GM23248 (cell line): ENCODE results near the gene HCST. TPM values are rescaled to one million over a fixed set of nuclear protein-coding genes. Genes with fewer than 3 reads are reported as not detected.
"Not testable (repeated sequence)": the region's sequence is repeated elsewhere in the genome, so short reads cannot be mapped to it uniquely, and the experiment has no call there.

ENCODE experiments used
- DNase-seq: peaks from one replicate; pipeline ENCODE4 v3.0.0-alpha.2; 2015
- H2AFZ ChIP-seq: fragments of 200-600 bp; sonication (generic); 2 replicates; pipeline ENCODE4 v1.6.1; 2016; ENCODE audit warnings: antibody characterized with exemption
- H3F3A ChIP-seq: fragments of 200-600 bp; sonication (generic); 2 replicates; pipeline ENCODE4 v1.6.1; 2016; ENCODE audit warnings: mild to moderate bottlenecking, antibody characterized with exemption, mixed run types; ENCODE audit not compliant: insufficient read depth
- H3K27ac ChIP-seq: fragments of 200-600 bp; sonication (generic); 2 replicates; pipeline ENCODE4 v1.5.1; 2016; ENCODE audit warnings: mild to moderate bottlenecking
- H3K27me3 ChIP-seq: fragments of 200-600 bp; sonication (generic); replicated peaks from 2 replicates; pipeline ENCODE4 v1.6.1; 2016; ENCODE audit warnings: mild to moderate bottlenecking; ENCODE audit not compliant: insufficient read depth
- H3K36me3 ChIP-seq: fragments of 200-600 bp; sonication (generic); 2 replicates; pipeline ENCODE4 v1.6.1; 2016; ENCODE audit warnings: low read depth, mild to moderate bottlenecking
- H3K4me1 ChIP-seq: fragments of 200-600 bp; sonication (generic); 2 replicates; pipeline ENCODE4 v1.6.1; 2016; ENCODE audit warnings: mild to moderate bottlenecking; ENCODE audit not compliant: insufficient read depth
- H3K4me2 ChIP-seq: fragments of 200-600 bp; sonication (generic); one replicate; pipeline ENCODE4 v1.6.1; 2016; ENCODE audit warnings: mild to moderate bottlenecking; ENCODE audit not compliant: unreplicated experiment
- H3K4me3 ChIP-seq: fragments of 200-600 bp; sonication (generic); 2 replicates; pipeline ENCODE4 v1.5.1; 2016; ENCODE audit warnings: mild to moderate bottlenecking
- H3K79me2 ChIP-seq: fragments of 200-600 bp; sonication (generic); 2 replicates; pipeline ENCODE4 v1.6.1; 2016; ENCODE audit warnings: mild to moderate bottlenecking; ENCODE audit not compliant: insufficient read depth
- H3K9ac ChIP-seq: fragments of 200-600 bp; sonication (generic); 2 replicates; pipeline ENCODE4 v1.6.1; 2016; ENCODE audit warnings: mild to moderate bottlenecking
- H3K9me2 ChIP-seq: fragments of 200-600 bp; sonication (generic); 2 replicates; pipeline ENCODE4 v1.6.1; 2016; ENCODE audit warnings: mixed run types, mild to moderate bottlenecking, moderate library complexity; ENCODE audit not compliant: insufficient read depth
- H3K9me3 ChIP-seq: fragments of 200-600 bp; sonication (generic); one replicate; pipeline ENCODE4 v1.6.1; 2017; ENCODE audit warnings: low read depth
- H4K20me1 ChIP-seq: fragments of 200-600 bp; sonication (generic); 2 replicates; pipeline ENCODE4 v1.6.0; 2016; ENCODE audit not compliant: insufficient read depth
- EZH2 ChIP-seq: fragments of 200-600 bp; sonication (generic); IDR thresholded peaks from 2 replicates; pipeline ENCODE4 v1.6.1; 2018; ENCODE audit warnings: antibody characterized with exemption, mild to moderate bottlenecking; ENCODE audit not compliant: insufficient read depth, poor library complexity, severe bottlenecking
- EZH2phosphoT487 ChIP-seq: fragments of 200-600 bp; sonication (generic); IDR thresholded peaks from 2 replicates; pipeline ENCODE4 v1.6.1; 2018; ENCODE audit warnings: antibody characterized with exemption, moderate library complexity, mild to moderate bottlenecking, low read depth; ENCODE audit not compliant: insufficient read depth
- WGBS, 2 experiments: methylation state at CpG; one replicate each; pipeline ENCODE4 v1.1.6; 2015 to 2017; ENCODE audit warnings: low lambda C conversion rate in 2 of 2, low coverage in 1 of 2; ENCODE audit errors: missing lambda C conversion rate in 2 of 2; 5-methylcytosine and 5-hydroxymethylcytosine counted together
- in situ Hi-C: fragments of 300-500 bp; cut with MboI; formaldehyde crosslinking; loops from 2 replicates; pipeline ENCODE4 v1.15.0; 2020
- polyA plus RNA-seq: library from polyadenylated mRNA; unstranded; fragments of >200 nt; fragmentation: Nextera tagmentation; extraction: Ambion mirVana; gene quantifications from 2 replicates; pipeline ENCODE4 v1.2.1, GENCODE V29; 2016
- total RNA-seq: library from RNA; depleted of rRNA; stranded (reverse); fragments of >200 nt; shearing (Covaris generic); gene quantifications from 2 replicates; pipeline ENCODE4 v1.2.3, GENCODE V29; 2014

Gene HCST
- total and polyA plus RNA-seq, 2 experiments from 2014 or later: 11.3 TPM; not detected in 1

DNA sequence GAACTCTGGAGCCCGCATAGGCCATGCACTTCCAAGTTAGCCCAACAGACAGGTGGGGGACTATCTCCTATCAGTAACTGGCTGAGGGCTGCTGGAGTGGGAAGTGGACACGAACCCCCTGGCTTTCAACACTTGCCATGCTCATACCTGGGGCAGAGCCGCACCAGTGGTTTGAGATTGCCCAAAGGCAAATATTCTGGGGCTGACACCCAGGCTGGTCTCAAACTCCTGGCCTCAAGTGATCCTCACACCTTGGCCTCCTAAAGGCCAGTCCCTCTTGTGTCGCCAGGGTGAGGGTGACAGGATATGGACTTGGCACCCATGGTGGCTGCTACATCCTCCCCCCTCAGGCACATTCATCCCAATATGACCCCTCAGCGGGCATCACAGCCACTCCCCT lies 15.1 kb upstream of the HCST start:
- H3K4me2 ChIP-seq: no peak overlapping the region
- H3K36me3 ChIP-seq: peaks cover 18% of the 10 kb centered on the region
- H3K4me1 ChIP-seq: no peaks in the 10 kb centered on the region
- no peaks in the 10 kb centered on the region for H4K20me1 ChIP-seq
- in situ Hi-C loops: no loop called here
- no peaks in the 10 kb centered on the region for H3K79me2 ChIP-seq
- no peak for TF ChIP-seq EZH2phosphoT487
- no peak for TF ChIP-seq EZH2
- no peaks in the 10 kb centered on the region for H3K9me2 ChIP-seq
- H3K9me3 ChIP-seq: no peaks in the 10 kb centered on the region
- H3K4me3 ChIP-seq: no peak overlapping the region
- peaks cover 11% of the 10 kb centered on the region; the same call in 1 of the 2 replicates for H3F3A ChIP-seq
- H2AFZ ChIP-seq: no peak overlapping the region
- no peak overlapping the region for H3K27ac ChIP-seq
- no peak overlapping the region for H3K9ac ChIP-seq
- no peak for DNase-seq
- WGBS, 2 experiments: 93 to 97% methylated on average over 5 of the region's 5 CpGs
- no peaks in the 10 kb centered on the region for H3K27me3 ChIP-seq

GRCh38 chr19:35888398-35888797 lies 13.9 kb upstream of the HCST start:
- H3K9me2 ChIP-seq: no peaks in the 10 kb centered on the region
- WGBS, 2 experiments: 90% methylated on average over 9 of the region's 9 CpGs
- no peaks in the 10 kb centered on the region for H3K9me3 ChIP-seq
- peaks cover 6% of the 10 kb centered on the region; the same call in 1 of the 2 replicates for H3F3A ChIP-seq
- H3K4me2 ChIP-seq: no peak overlapping the region
- DNase-seq: no peak
- H2AFZ ChIP-seq: no peak overlapping the region
- H3K27me3 ChIP-seq: no peaks in the 10 kb centered on the region
- H3K27ac ChIP-seq: no peak overlapping the region
- peaks cover 28% of the 10 kb centered on the region for H3K36me3 ChIP-seq
- H3K9ac ChIP-seq: no peak overlapping the region
- H3K4me1 ChIP-seq: no peaks in the 10 kb centered on the region
- H3K79me2 ChIP-seq: no peaks in the 10 kb centered on the region
- H3K4me3 ChIP-seq: no peak overlapping the region
- in situ Hi-C loops: no loop called here
- no peak for TF ChIP-seq EZH2phosphoT487
- TF ChIP-seq EZH2: no peak
- H4K20me1 ChIP-seq: no peaks in the 10 kb centered on the region

DNA sequence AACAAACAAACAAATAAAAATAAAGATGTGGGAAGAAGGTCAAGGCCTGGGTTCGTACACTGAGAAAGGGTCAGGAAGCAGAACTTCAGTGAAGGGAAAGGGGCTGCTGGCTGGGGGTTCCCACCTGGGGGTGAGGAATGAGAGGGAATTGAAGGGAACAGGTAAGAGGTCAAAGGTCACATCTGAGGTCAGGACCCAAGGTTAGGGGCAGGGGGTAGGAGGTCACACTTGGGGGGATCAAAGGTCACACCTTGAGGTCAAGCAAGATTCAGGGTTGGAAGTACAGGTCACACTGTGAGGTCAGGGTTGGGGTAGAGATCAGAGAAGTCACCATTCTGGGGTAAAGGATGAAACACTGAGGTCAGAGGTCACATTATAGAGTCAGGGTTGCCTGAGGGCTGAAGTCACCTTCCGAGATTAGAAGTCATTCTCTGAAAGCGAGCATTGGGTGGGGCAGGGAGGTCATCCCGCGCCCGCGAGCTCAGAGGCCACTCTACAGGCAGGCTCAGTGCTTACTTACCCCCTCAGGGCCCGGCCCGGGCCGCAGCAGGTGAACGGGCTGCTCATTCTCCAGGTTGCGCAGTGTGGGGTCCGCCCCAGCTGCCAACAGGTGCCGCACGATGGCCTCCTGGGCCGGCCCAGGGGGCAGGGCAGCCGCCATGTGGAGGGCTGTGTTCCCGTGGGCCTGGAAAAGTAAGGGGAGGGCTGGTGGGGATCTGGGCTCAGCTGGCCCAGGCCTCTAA lies 12.8 kb upstream of the HCST start:
- no peaks in the 10 kb centered on the region for H3K9me3 ChIP-seq
- H3K36me3 ChIP-seq: peaks cover 40% of the 10 kb centered on the region
- in situ Hi-C loops: no loop called here
- no peak overlapping the region for H3K27ac ChIP-seq
- H3K4me1 ChIP-seq: no peaks in the 10 kb centered on the region
- DNase-seq: no peak
- H2AFZ ChIP-seq: no peak overlapping the region
- H3K4me2 ChIP-seq: no peak overlapping the region
- TF ChIP-seq EZH2 (no peak), EZH2phosphoT487 (no peak)
- peaks cover 10% of the 10 kb centered on the region; the same call in 1 of the 2 replicates for H3F3A ChIP-seq
- H3K27me3 ChIP-seq: no peaks in the 10 kb centered on the region
- H3K79me2 ChIP-seq: no peaks in the 10 kb centered on the region
- H3K9ac ChIP-seq: no peak overlapping the region
- no peaks in the 10 kb centered on the region for H3K9me2 ChIP-seq
- no peak overlapping the region for H3K4me3 ChIP-seq
- H4K20me1 ChIP-seq: no peaks in the 10 kb centered on the region
- 91% methylated on average over 17 to 18 of the region's 18 CpGs for WGBS, 2 experiments

GRCh38 chr19:35890113-35890650 lies 12.1 kb upstream of the HCST start:
- no peaks in the 10 kb centered on the region for H3K9me3 ChIP-seq
- no peak overlapping the region for H2AFZ ChIP-seq
- no peak overlapping the region for H3K4me3 ChIP-seq
- no peak overlapping the region for H3K9ac ChIP-seq
- H3K9me2 ChIP-seq: no peaks in the 10 kb centered on the region
- TF ChIP-seq EZH2phosphoT487 (no peak), EZH2 (no peak)
- H3K36me3 ChIP-seq: peaks cover 41% of the 10 kb centered on the region
- H3F3A ChIP-seq: peaks cover 9% of the 10 kb centered on the region; the same call in 1 of the 2 replicates
- no peak overlapping the region for H3K4me2 ChIP-seq
- DNase-seq: no peak
- H3K4me1 ChIP-seq: no peaks in the 10 kb centered on the region
- no peaks in the 10 kb centered on the region for H3K27me3 ChIP-seq
- H4K20me1 ChIP-seq: no peaks in the 10 kb centered on the region
- H3K79me2 ChIP-seq: no peaks in the 10 kb centered on the region
- WGBS, 2 experiments: 84 to 85% methylated on average over 7 to 13 of the region's 13 CpGs
- in situ Hi-C loops: no loop called here
- H3K27ac ChIP-seq: no peak overlapping the region

DNA sequence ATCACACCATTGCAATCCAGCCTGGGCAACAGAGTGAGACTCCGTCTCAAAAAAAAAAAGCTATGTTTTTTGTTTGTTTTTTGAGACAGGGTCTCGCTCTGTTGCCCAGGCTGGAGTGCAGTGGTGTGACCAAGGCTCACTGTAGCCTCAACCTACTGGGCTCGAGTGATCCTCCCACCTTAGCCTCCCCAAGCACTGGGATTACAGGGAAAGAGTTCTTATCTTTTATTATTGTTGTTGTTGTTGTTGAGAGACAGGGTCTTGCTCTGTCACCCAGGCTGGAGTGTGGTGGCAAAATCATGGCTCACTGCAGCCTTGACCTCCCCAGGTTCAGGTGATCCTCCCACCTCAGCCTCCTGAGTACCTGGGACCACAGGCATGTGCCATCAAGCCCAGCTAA lies 10.5 kb upstream of the HCST start:
- H2AFZ ChIP-seq, H3F3A ChIP-seq, DNase-seq, H3K9me2 ChIP-seq, H3K9me3 ChIP-seq, H4K20me1 ChIP-seq, in situ Hi-C loops, H3K27me3 ChIP-seq, H3K9ac ChIP-seq, H3K4me2 ChIP-seq, H3K27ac ChIP-seq, H3K4me1 ChIP-seq, H3K4me3 ChIP-seq, H3K79me2 ChIP-seq: not testable (repeated sequence)
- peaks cover 41% of the 10 kb centered on the region for H3K36me3 ChIP-seq
- WGBS, 2 experiments: 90 to 94% methylated on average over 3 of the region's 3 CpGs
